GM06990 (cell line): ENCODE results near the gene KSR2.

Experiments used
- DNase-seq: peaks from one replicate; pipeline ENCODE4 v3.0.0-alpha.2; 2011; ENCODE audit not compliant: insufficient read length; ENCODE audit errors: extremely low read depth
- H3K27me3 ChIP-seq: replicated peaks from 2 replicates; pipeline ENCODE4 v1.6.0; 2011; ENCODE audit warnings: low read length; ENCODE audit not compliant: control insufficient read depth, insufficient read depth
- H3K36me3 ChIP-seq: 2 replicates; pipeline ENCODE4 v1.5.1; 2011; ENCODE audit warnings: low read length; ENCODE audit not compliant: control insufficient read depth, insufficient read depth
- H3K4me3 ChIP-seq: replicated peaks from 2 replicates; pipeline ENCODE4 v1.5.1; 2011; ENCODE audit warnings: low read depth, mild to moderate bottlenecking, control low read depth, low read length
- CTCF ChIP-seq: IDR thresholded peaks from 2 replicates; pipeline ENCODE4 v1.5.1; 2011; ENCODE audit warnings: low read length, control low read depth, mild to moderate bottlenecking, inconsistent platforms; ENCODE audit not compliant: insufficient read depth, poor library complexity, severe bottlenecking

Gene KSR2

DNA sequence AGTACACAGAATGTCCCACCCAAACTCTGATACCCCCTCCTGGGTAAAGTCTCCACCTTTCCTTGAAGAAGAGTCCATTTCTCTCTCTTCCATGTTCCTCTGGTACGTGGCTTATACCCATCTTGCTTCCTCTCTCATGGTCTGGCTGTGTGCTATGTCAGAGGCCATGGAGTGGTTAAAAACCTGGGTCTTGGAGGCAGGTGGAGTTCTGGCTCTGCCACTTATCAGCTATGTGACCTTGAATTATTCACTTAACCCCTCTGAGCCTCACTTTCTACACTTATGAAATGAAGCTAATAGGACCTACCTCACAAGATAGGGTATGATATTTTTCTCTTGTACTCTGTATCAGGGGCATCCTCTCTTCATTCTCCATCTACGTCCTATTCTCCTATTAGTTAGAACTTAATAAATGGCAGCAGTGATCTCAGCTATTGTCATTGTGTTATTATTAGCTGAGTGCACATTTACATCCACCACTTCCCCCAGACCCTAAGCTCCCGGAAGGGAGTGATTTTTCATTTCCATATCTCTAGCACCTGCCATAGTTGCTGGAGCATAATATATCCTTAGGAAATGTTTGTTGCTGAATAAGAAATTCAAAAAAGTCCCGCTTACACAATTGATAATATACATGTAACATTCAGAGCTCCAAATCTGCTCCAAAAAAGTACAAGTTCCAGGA lies 547.6 kb downstream of the KSR2 start:
- DNase-seq, result no peak
- no peaks in the 10 kb centered on the region for H3K36me3 ChIP-seq
- no peak for TF ChIP-seq CTCF

GRCh38 chr12:117417004-117417403 lies 551.8 kb downstream of the KSR2 start:
- no peaks in the 10 kb centered on the region for H3K36me3 ChIP-seq
- no peak overlapping the region for H3K4me3 ChIP-seq
- DNase-seq, result no peak
- no peak for TF ChIP-seq CTCF
- H3K27me3 ChIP-seq, result peaks cover under 1% of the 10 kb centered on the region

More for the DNA sequence above, 547.6 kb downstream of the KSR2 start:
- Histone ChIP-seq H3K4me3 (no peak overlapping the region), H3K27me3 (peaks cover 1% of the 10 kb centered on the region; the same call in 1 of the 2 replicates)

DNA sequence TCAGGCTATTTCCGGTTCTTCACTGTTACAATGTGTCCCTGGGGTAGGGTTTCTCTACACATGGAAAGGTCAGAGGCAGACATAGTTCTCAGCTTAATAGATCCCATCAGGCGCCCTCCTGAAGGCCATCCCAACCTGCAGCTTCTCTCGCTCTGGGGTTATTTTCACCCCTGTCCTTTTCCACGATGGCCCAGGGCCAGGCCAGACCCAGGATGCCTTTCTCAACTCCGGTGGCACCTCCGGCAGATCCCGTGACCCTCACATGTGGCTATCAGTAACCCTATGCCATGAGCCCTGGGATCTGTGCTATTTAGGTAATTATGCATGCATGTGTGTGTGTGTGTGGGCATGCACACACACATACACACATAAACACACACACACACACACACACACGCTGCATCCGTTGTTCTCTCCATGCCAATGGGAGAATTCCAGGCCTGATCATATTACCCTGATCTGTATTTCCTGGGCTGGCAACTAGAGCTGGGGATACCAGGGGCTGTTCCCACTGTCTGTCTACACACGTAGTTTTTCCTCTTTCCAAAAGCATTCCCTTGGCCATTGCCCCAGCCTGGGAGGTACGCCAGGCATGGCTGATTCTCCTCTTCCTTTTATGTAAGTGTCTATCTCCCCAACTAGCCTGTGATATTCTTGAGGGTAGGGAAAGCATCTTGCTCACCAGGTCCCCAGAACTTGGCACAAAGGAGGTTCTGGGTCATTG lies 556.2 kb downstream of the KSR2 start:
- H3K36me3 ChIP-seq, result no peaks in the 10 kb centered on the region
- no peak overlapping the region for H3K4me3 ChIP-seq
- no peak for DNase-seq
- H3K27me3 ChIP-seq, result no peaks in the 10 kb centered on the region; the same call in 1 of the 2 replicates
- TF ChIP-seq CTCF, result no peak

DNA sequence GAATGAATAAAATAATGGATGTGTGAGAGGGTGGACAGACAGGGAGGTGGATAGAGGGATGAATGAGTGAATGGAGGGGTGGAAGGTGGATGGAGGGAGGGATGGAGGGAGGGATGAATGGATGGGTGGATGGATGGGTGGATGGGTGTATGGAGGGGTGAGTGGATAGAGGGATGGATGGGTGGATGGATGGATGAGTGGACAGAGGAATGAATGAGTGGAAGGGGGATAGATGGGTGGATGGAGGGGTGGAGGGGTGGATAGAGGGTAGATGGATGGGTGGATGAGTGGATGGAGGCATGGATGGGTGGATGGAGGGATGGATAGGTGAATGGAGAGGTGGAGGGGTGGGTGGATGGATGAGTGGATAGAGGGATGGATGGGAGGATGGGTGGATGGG lies 559.5 kb downstream of the KSR2 start:
- H3K4me3 ChIP-seq, result no peak overlapping the region
- no peaks in the 10 kb centered on the region; the same call in 1 of the 2 replicates for H3K27me3 ChIP-seq
- DNase-seq, result no peak
- H3K36me3 ChIP-seq, result no peaks in the 10 kb centered on the region
- no peak for TF ChIP-seq CTCF

DNA sequence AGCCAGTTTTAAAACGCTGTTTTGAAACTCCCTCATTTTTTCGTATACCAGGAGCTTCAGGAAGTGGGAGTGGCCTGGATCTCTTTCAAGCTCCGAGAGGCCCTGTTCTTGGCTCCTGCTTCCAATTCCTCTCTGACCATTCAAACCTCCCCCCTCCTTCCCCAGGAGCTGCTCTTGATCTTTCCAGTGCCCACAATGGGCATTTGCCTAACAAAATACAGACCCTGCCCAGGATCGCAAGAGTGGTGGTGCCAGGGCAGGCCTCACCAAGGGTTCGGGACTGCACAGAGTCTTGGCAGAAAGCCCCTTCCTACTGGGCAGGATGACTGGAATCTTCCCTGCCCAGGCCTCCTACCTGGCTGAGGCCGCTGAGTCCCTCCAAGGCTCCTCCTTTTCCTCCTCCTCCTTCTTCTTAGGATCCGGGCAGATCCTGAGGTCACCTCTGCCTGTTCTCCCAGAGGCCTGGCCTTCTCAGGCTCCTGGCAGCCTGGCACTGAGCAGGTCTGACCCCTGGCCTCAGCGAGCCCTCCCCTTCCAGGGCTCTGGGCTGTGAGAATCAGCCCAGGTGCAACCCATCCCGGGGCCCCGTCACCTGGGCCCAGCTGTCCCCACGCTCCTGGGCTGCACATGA lies 560.5 kb downstream of the KSR2 start:
- Histone ChIP-seq H3K27me3 (no peaks in the 10 kb centered on the region; the same call in 1 of the 2 replicates), H3K36me3 (no peaks in the 10 kb centered on the region), H3K4me3 (no peak overlapping the region)
- DNase-seq, result no peak
- no peak for TF ChIP-seq CTCF
